GM23338 (cell line): Measurements from ENCODE around the gene FGF10. TPM values are rescaled to one million over a fixed set of nuclear protein-coding genes. Genes with fewer than 3 reads are reported as not detected.

Source experiments
- ATAC-seq: fragments of 200-7000 bp; cut with Tn5 transposase; 3 replicates; pipeline ENCODE4 v1.9.1; 2020
- DNase-seq: peaks from one replicate; pipeline ENCODE4 v3.0.0-alpha.2; 2015; ENCODE audit warnings: low spot score
- H2AFZ ChIP-seq: fragments of 200-600 bp; sonication (generic); 2 replicates; pipeline ENCODE4 v1.8.0; 2016; ENCODE audit warnings: antibody characterized with exemption, mild to moderate bottlenecking, moderate library complexity
- H3F3A ChIP-seq: fragments of 200-600 bp; sonication (generic); replicated peaks from 2 replicates; pipeline ENCODE4 v1.8.0; 2017; ENCODE audit warnings: antibody characterized with exemption, mixed run types, low read depth
- H3K27ac ChIP-seq: fragments of 200-600 bp; sonication (generic); 2 replicates; pipeline ENCODE4 v1.6.1; 2016; ENCODE audit warnings: low read depth
- H3K27me3 ChIP-seq: fragments of 200-600 bp; sonication (generic); 2 replicates; pipeline ENCODE4 v1.8.0; 2016; ENCODE audit warnings: mild to moderate bottlenecking, mixed run types, moderate library complexity; ENCODE audit not compliant: insufficient read depth
- H3K36me3 ChIP-seq: fragments of 200-600 bp; sonication (generic); 2 replicates; pipeline ENCODE4 v1.8.0; 2016; ENCODE audit warnings: mild to moderate bottlenecking; ENCODE audit not compliant: insufficient read depth
- H3K4me1 ChIP-seq: fragments of 200-600 bp; sonication (generic); 2 replicates; pipeline ENCODE4 v1.8.0; 2016; ENCODE audit warnings: mild to moderate bottlenecking, moderate library complexity; ENCODE audit not compliant: insufficient read depth
- H3K4me2 ChIP-seq: fragments of 200-600 bp; sonication (generic); 2 replicates; pipeline ENCODE4 v1.7.1; 2017; ENCODE audit warnings: mixed run types
- H3K4me3 ChIP-seq: fragments of 200-600 bp; sonication (generic); 2 replicates; pipeline ENCODE4 v1.6.1; 2016; ENCODE audit warnings: mixed run types
- H3K79me2 ChIP-seq: fragments of 200-600 bp; sonication (generic); replicated peaks from 2 replicates; pipeline ENCODE4 v1.8.0; 2017; ENCODE audit warnings: mild to moderate bottlenecking; ENCODE audit not compliant: insufficient read depth
- H3K9me2 ChIP-seq: fragments of 200-600 bp; sonication (generic); 2 replicates; pipeline ENCODE4 v1.8.0; 2017; ENCODE audit not compliant: insufficient read depth
- H4K20me1 ChIP-seq: fragments of 200-600 bp; sonication (generic); replicated peaks from 2 replicates; pipeline ENCODE4 v1.8.0; 2017; ENCODE audit warnings: mild to moderate bottlenecking; ENCODE audit not compliant: insufficient read depth
- H3K27ac Mint-ChIP-seq: 2 replicates; pipeline ENCODE4 v1.8.0; 2020; ENCODE audit warnings: inconsistent platforms, mild to moderate bottlenecking, moderate library complexity, mixed read lengths
- H3K27me3 Mint-ChIP-seq: 3 replicates; pipeline ENCODE4 v1.8.0; 2022; ENCODE audit warnings: low read depth, mild to moderate bottlenecking, moderate library complexity, mixed read lengths, inconsistent platforms; ENCODE audit not compliant: insufficient read depth, poor library complexity
- H3K36me3 Mint-ChIP-seq: 3 replicates; pipeline ENCODE4 v1.8.0; 2021; ENCODE audit warnings: low read depth, mild to moderate bottlenecking, inconsistent platforms, moderate library complexity, mixed read lengths
- H3K4me1 Mint-ChIP-seq: 3 replicates; pipeline ENCODE4 v1.8.0; 2020; ENCODE audit warnings: mild to moderate bottlenecking, inconsistent platforms, mixed read lengths
- H3K4me3 Mint-ChIP-seq: 3 replicates; pipeline ENCODE4 v1.8.0; 2021; ENCODE audit warnings: moderate library complexity, mild to moderate bottlenecking, inconsistent platforms, mixed read lengths
- H3K9me3 Mint-ChIP-seq: 3 replicates; pipeline ENCODE4 v1.8.0; 2020; ENCODE audit warnings: moderate library complexity, mild to moderate bottlenecking, inconsistent platforms, mixed read lengths
- CTCF ChIP-seq, 2 experiments: fragments of 200-600 bp in 1 of 2; sonication (generic) in 1 of 2; conservative IDR thresholded peaks; 2 replicates each; pipeline versions ENCODE4 v1.5.1 to v1.6.1; 2016 to 2017; ENCODE audit warnings: antibody characterized with exemption in 2 of 2, low read depth in 2 of 2, mild to moderate bottlenecking in 2 of 2, moderate library complexity in 1 of 2
- ETS1 ChIP-seq: IDR thresholded peaks from 2 replicates; pipeline ENCODE4 v1.6.1; 2016; ENCODE audit warnings: antibody characterized with exemption
- EZH2 ChIP-seq: fragments of 200-600 bp; sonication (generic); IDR thresholded peaks from one replicate; pipeline ENCODE4 v1.8.0; 2017; ENCODE audit warnings: antibody characterized with exemption, mild to moderate bottlenecking, low read depth; ENCODE audit not compliant: unreplicated experiment
- EZH2phosphoT487 ChIP-seq: fragments of 200-600 bp; sonication (generic); IDR thresholded peaks from one replicate; pipeline ENCODE4 v1.8.1; 2018; ENCODE audit warnings: antibody characterized with exemption; ENCODE audit not compliant: unreplicated experiment
- JUNB ChIP-seq: IDR thresholded peaks from one replicate; pipeline ENCODE4 v1.6.1; 2016; ENCODE audit warnings: antibody characterized with exemption; ENCODE audit not compliant: unreplicated experiment
- NANOG ChIP-seq: IDR thresholded peaks from 2 replicates; pipeline ENCODE4 v1.6.1; 2016; ENCODE audit warnings: antibody characterized with exemption, borderline replicate concordance
- REST ChIP-seq: IDR thresholded peaks from one replicate; pipeline ENCODE4 v1.6.1; 2018; ENCODE audit warnings: antibody characterized with exemption; ENCODE audit not compliant: unreplicated experiment
- ZNF114 ChIP-seq: fragments of 250-450 bp; sonication (Bioruptor Pico); IDR thresholded peaks from 2 replicates; pipeline ENCODE4 v1.5.0; 2020; ENCODE audit warnings: mild to moderate bottlenecking, moderate library complexity
- ZNF331 ChIP-seq: fragments of 250-450 bp; sonication (Bioruptor Pico); IDR thresholded peaks from 2 replicates; pipeline ENCODE4 v1.5.0; 2020; ENCODE audit warnings: low read depth, mild to moderate bottlenecking, moderate library complexity
- polyA plus RNA-seq: library from polyadenylated mRNA; unstranded; fragments of >200 nt; fragmentation: Nextera tagmentation; extraction: Ambion mirVana; gene quantifications from 2 replicates; pipeline ENCODE4 v1.2.1, GENCODE V29; 2016
- total RNA-seq: library from RNA; depleted of rRNA; stranded (reverse); fragments of >200 nt; shearing (Covaris generic); gene quantifications from 2 replicates; pipeline ENCODE4 v1.2.3, GENCODE V29; 2014

The FGF10 gene
- total and polyA plus RNA-seq, 2 experiments from 2014 or later, result 0.24 to 0.50 TPM

GRCh38 chr5:44257653-44258365 lies 131.4 kb downstream of the FGF10 start (continued):
- TF ChIP-seq REST, result no peak
- TF ChIP-seq CTCF (conservative IDR thresholded peaks at IDR 0.05; ENCODE audit: low read depth in 2 of 2), result no peak

- no peaks in the 10 kb centered on the region for H4K20me1 ChIP-seq
- H3F3A ChIP-seq, result no peaks in the 10 kb centered on the region
- no peaks in the 10 kb centered on the region for H3K79me2 ChIP-seq
- no peaks in the 10 kb centered on the region for H3K9me2 ChIP-seq
- no peak overlapping the region for H3K27ac ChIP-seq
- H3K4me2 ChIP-seq, result no peak overlapping the region
- no peak overlapping the region; the same call in 1 of the 2 replicates for H2AFZ ChIP-seq
- Mint-ChIP-seq H3K27ac (no peak overlapping the region), H3K4me1 (peaks cover 7% of the 10 kb centered on the region; the same call in 2 of the 3 replicates), H3K27me3 (no peaks in the 10 kb centered on the region), H3K4me3 (no peak overlapping the region), H3K36me3 (no peaks in the 10 kb centered on the region), H3K9me3 (no peaks in the 10 kb centered on the region)
- no peaks in the 10 kb centered on the region for H3K27me3 ChIP-seq
- ATAC-seq (no peak), DNase-seq (no peak)
- no peak overlapping the region for H3K4me3 ChIP-seq
- no peaks in the 10 kb centered on the region for H3K36me3 ChIP-seq
- no peaks in the 10 kb centered on the region for H3K4me1 ChIP-seq
- no peak for TF ChIP-seq REST
- TF ChIP-seq ETS1, result no peak
- no peak for TF ChIP-seq EZH2phosphoT487
- no peak for TF ChIP-seq JUNB
- no peak for TF ChIP-seq ZNF331 (CRISPR knock-in tag)
- no peak for TF ChIP-seq NANOG
- no peak for TF ChIP-seq EZH2
- no peak for TF ChIP-seq ZNF114 (CRISPR knock-in tag)
Observed at GRCh38 chr5:44257221-44257620, 132.0 kb downstream of the FGF10 start.
